Activated CD8-positive, alpha-beta T cell treated with anti-CD3 and anti-CD28 coated beads for 36 hours (primary cell): ENCODE results near the gene RFX3. TPM values are rescaled to one million over a fixed set of nuclear protein-coding genes. Genes with fewer than 3 reads are reported as not detected.

Source experiments
- ATAC-seq: fragments of 200-7000 bp; cut with Tn5 transposase; one replicate; pipeline ENCODE4 v1.10.0; 2021; ENCODE audit warnings: mild to moderate bottlenecking, moderate library complexity
- CTCF ChIA-PET: fragments of 350-600 bp; sonication (Branson Sonifier 250); formaldehyde crosslinking; loops from one replicate; lab custom pipeline; 2021; ENCODE audit warnings: antibody characterized with exemption; lab: Charles Lee
- POLR2A ChIA-PET: fragments of 350-600 bp; sonication (Branson Sonifier 250); formaldehyde crosslinking; loops from one replicate; lab custom pipeline; 2021; ENCODE audit warnings: antibody characterized with exemption; lab: Charles Lee
- DNase-seq: peaks from one replicate; pipeline ENCODE4 v3.0.0-alpha.2; 2020
- H3K27ac Mint-ChIP-seq: one replicate; pipeline ENCODE4 v1.8.0; 2021; ENCODE audit warnings: mild to moderate bottlenecking, mixed read lengths
- H3K27me3 Mint-ChIP-seq: one replicate; pipeline ENCODE4 v1.8.0; 2021; ENCODE audit warnings: mixed read lengths
- H3K36me3 Mint-ChIP-seq: one replicate; pipeline ENCODE4 v1.8.0; 2021; ENCODE audit warnings: low read depth, mixed read lengths
- H3K4me1 Mint-ChIP-seq: one replicate; pipeline ENCODE4 v1.8.0; 2021; ENCODE audit warnings: low read depth, mixed read lengths
- H3K4me3 Mint-ChIP-seq: one replicate; pipeline ENCODE4 v1.8.0; 2021; ENCODE audit warnings: mild to moderate bottlenecking, moderate library complexity, mixed read lengths
- H3K9me3 Mint-ChIP-seq: one replicate; pipeline ENCODE4 v1.8.0; 2021; ENCODE audit warnings: mixed read lengths
- intact Hi-C: fragments of 100-400 bp; cut with micrococcal nuclease; formaldehyde crosslinking; loops from one replicate; pipeline ENCODE4 v1.10.0; 2022
- total RNA-seq, 2 experiments: library from RNA; stranded (reverse); gene quantifications; one replicate each; pipeline ENCODE4 v1.2.3, GENCODE V29; 2021
- TF ChIP-seq, protein P1 (sequence below): fragments of 200-600 bp; IDR thresholded peaks from one replicate; pipeline ENCODE4 v1.8.0; 2022; ENCODE audit warnings: antibody characterized with exemption, mild to moderate bottlenecking

RFX3 gene
- total RNA-seq, 2 experiments from 2014 or later: 10.3 to 12.3 TPM

DNA sequence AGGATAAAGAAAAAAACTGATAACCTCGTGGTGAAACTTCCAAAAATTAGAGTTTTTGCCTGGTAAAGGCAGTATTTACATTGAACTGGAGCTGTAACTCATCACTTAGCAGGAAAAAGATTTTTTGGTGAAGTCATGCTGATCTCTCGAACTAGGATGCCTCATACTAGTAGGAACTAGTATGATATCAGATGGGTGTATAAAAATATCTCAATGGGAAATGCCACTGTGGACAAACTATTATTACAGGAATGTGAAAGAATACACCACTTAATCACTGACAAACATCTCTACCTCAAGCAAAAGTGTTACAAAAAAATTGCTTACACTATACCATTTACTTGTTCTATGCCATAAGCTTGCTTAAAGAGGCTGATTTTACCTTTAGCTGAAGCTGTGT, 28.4 kb downstream of the RFX3 start:
- TF ChIP-seq, protein P1, sequence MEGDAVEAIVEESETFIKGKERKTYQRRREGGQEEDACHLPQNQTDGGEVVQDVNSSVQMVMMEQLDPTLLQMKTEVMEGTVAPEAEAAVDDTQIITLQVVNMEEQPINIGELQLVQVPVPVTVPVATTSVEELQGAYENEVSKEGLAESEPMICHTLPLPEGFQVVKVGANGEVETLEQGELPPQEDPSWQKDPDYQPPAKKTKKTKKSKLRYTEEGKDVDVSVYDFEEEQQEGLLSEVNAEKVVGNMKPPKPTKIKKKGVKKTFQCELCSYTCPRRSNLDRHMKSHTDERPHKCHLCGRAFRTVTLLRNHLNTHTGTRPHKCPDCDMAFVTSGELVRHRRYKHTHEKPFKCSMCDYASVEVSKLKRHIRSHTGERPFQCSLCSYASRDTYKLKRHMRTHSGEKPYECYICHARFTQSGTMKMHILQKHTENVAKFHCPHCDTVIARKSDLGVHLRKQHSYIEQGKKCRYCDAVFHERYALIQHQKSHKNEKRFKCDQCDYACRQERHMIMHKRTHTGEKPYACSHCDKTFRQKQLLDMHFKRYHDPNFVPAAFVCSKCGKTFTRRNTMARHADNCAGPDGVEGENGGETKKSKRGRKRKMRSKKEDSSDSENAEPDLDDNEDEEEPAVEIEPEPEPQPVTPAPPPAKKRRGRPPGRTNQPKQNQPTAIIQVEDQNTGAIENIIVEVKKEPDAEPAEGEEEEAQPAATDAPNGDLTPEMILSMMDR: no peak
- H3K36me3 Mint-ChIP-seq: peaks cover 12% of the 10 kb centered on the region
- POLR2A ChIA-PET: interaction anchor here (1.3 to 2.0 kb wide), 2 partner anchors 27 to 29 kb away, joined by 3 to 6 read pairs; no protein-coding TSS in a partner anchor
- intact Hi-C loops: no loop called here
- CTCF ChIA-PET: interaction anchor here (0.9 kb wide), 1 partner anchor 13 kb away, joined by 3 read pairs; no protein-coding TSS in a partner anchor
- no peak for ATAC-seq
- no peaks in the 10 kb centered on the region for H3K27me3 Mint-ChIP-seq
- peaks cover 26% of the 10 kb centered on the region for H3K4me1 Mint-ChIP-seq
- no peak overlapping the region for H3K27ac Mint-ChIP-seq
- peaks cover 3% of the 10 kb centered on the region for H3K9me3 Mint-ChIP-seq
- no peak for DNase-seq
- no peak overlapping the region for H3K4me3 Mint-ChIP-seq

DNA sequence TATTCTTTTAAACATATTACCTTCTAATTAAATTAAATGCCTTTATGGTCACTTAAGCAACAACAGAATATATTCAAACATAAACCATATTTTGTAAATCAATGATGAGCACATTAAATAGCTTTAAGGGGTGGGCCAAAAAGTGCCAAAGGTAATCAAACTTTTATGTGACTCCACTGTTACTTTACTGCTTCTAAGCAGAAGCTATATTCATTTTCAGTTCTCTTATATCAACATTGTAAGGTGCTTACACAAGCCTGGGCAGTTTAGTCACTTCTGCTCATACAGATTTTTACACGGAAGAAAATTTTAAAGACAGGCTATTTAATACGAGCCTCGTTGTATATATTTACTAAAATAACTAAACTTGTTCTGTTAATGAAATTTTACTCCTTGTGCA, 29.9 kb downstream of the RFX3 start:
- ChIA-PET CTCF (interaction anchor here (0.9 to 1.0 kb wide), 2 partner anchors 13 to 28 kb away, joined by 3 read pairs; no protein-coding TSS in a partner anchor), POLR2A (interaction anchor here (0.8 to 1.0 kb wide), 2 partner anchors 9 to 31 kb away, joined by 3 read pairs; partner anchors contain the start of gene RFX3)
- intact Hi-C loops: no loop called here
- TF ChIP-seq, protein P1: no peak
- H3K27me3 Mint-ChIP-seq: no peaks in the 10 kb centered on the region
- H3K36me3 Mint-ChIP-seq: peaks cover 13% of the 10 kb centered on the region
- H3K27ac Mint-ChIP-seq: no peak overlapping the region
- no peak for ATAC-seq
- DNase-seq: no peak
- H3K9me3 Mint-ChIP-seq: peaks cover 3% of the 10 kb centered on the region
- H3K4me1 Mint-ChIP-seq: peaks cover 38% of the 10 kb centered on the region
- H3K4me3 Mint-ChIP-seq: no peak overlapping the region

DNA sequence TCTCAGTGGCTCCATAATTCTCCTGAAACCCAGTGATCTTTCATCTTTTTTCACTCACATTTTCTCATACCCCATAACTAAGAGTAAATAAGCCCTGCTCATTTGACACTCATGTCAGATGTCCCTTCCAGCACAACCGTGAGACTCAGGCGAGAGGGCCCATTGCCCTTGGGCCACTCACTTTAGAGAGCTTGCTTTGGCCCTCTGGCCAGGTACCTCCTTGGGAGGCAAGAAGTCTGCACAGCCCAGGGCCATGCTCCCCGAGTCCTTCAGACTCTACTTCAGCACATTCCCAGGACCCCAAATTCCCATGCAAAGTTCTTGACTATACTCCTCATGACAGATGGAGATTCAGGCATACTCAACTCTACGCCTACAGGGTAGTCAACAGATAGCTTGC, 33.6 kb downstream of the RFX3 start:
- CTCF ChIA-PET: no interaction called here
- intact Hi-C loops: no loop called here
- Mint-ChIP-seq H3K9me3 (peaks cover 3% of the 10 kb centered on the region), H3K27ac (no peak overlapping the region), H3K4me3 (no peak overlapping the region), H3K27me3 (no peaks in the 10 kb centered on the region), H3K4me1 (peaks cover 27% of the 10 kb centered on the region), H3K36me3 (peaks cover 18% of the 10 kb centered on the region)
- no peak for ATAC-seq
- no peak for DNase-seq
- TF ChIP-seq, protein P1: no peak
- POLR2A ChIA-PET: no interaction called here

DNA sequence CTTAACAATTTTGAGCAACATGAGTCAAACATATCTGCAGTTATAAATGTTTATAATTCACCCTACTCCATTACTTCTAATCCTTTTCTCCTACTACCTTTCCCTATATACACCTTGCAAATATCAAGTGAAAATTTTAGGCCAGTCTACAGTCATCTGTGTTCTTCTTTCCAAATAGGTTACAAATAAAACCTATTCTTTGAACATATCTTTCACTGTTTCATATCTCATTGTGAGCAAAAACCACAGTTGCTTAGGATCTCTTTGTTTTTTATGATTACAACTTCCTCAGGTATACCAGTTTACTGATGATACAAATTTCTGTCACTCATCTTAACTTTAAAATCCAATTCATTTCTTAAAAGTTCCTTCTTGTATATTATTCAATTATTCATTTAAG, 34.4 kb downstream of the RFX3 start:
- TF ChIP-seq, protein P1: no peak
- CTCF ChIA-PET: no interaction called here
- ATAC-seq: no peak
- DNase-seq: no peak
- Mint-ChIP-seq H3K27ac (no peak overlapping the region), H3K9me3 (peaks cover 3% of the 10 kb centered on the region), H3K4me3 (no peak overlapping the region), H3K36me3 (peaks cover 18% of the 10 kb centered on the region), H3K27me3 (no peaks in the 10 kb centered on the region), H3K4me1 (peaks cover 24% of the 10 kb centered on the region)
- intact Hi-C loops: no loop called here
- POLR2A ChIA-PET: no interaction called here

DNA sequence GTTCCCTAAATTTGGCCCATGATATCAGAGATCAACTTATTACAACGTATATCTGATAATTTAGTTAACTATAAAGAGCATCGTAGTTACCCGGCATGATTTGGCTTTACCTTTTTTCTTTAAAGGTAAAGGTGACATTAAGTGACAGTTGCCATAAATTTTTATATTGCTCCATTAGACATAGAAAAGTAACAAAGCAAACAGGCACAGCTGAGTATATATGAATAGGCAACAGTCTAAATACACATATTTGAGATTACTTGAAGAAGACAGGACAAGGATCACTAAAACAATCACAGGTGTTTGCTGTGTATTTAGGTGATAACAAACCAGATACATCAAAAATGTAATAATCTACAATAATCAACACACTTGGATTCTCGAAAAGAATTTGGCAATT, 34.8 kb downstream of the RFX3 start:
- H3K36me3 Mint-ChIP-seq: peaks cover 22% of the 10 kb centered on the region
- ATAC-seq (no peak), DNase-seq (no peak)
- H3K9me3 Mint-ChIP-seq: peaks cover 3% of the 10 kb centered on the region
- no peaks in the 10 kb centered on the region for H3K27me3 Mint-ChIP-seq
- ChIA-PET POLR2A (no interaction called here), CTCF (no interaction called here)
- peaks cover 22% of the 10 kb centered on the region for H3K4me1 Mint-ChIP-seq
- H3K4me3 Mint-ChIP-seq: no peak overlapping the region
- no peak overlapping the region for H3K27ac Mint-ChIP-seq
- intact Hi-C loops: no loop called here
- TF ChIP-seq, protein P1: no peak
